IPS-NIHi11 (cell line): ENCODE measurements around the gene SUN1.
"Not testable (repeated sequence)": the region's sequence is repeated elsewhere in the genome, so short reads cannot be mapped to it uniquely, and the experiment has no call there.

Experiments used
- DNase-seq: peaks from one replicate; pipeline ENCODE4 v3.0.0; 2012; ENCODE audit warnings: mixed read lengths, low spot score

SUN1 gene

DNA sequence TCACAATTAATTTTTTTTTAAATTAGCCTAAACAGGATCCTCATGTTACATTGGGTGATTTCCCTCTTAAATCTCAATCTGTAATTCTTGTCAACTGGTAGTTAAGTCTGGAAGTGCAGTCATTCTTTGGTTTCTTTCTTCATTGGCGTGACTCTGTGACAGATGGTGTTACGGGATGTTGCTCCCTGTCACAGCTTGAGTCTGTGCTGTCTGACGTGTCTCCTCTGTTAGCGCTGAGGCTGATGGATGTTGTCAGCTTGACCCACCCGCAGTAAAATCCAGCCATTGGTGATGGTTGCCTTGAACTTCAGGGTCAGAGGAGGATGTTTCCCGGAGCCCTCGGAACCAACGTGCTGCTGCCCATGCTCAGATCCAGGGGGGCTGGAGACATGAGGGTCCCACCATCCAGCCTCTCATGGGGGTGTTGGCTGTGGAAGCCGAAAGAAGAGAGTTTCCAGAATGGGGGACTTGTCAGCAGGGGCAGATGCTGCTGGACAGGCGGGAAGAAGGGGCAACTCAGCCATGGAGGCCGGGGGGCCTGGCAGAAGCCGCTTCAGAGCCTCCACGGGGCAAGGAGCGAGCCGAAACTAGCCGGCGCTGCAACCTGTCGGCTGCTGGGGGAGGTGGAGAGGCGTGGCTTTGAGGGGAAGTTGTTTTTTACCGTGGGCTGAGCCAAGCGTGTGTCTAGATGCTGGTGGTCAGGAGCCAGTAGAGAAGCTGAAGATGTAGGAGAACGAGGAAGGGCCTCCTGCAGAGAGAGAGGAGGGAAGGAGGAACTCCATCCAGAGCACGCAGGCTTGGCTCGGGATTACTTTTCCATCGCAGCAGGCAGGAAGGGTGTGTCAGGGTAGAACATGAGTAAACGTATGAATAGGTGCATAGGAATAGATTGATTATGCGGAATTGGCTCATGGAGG, 3.5 kb downstream of the SUN1 start:
- no peak for DNase-seq

DNA sequence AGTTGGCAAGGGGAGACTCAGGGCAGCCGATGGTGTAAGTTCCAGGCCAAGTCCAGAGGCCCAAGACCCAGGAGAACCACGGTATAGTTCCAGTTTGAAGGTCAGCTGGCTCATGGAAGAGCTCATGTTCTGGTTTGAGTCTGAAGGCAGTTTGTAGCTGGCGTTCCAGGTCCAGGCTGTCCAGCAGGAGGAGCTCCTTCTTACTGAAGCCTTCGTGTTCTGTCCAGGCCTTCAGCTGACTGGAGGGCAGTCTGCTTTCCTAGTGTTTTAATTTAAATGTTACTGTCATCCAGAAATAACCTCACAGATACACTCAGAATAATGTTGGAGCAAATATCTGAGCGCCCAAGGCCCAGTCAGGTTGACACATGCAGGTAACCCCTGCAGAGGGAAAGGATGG, 4.2 kb downstream of the SUN1 start:
- no peak for DNase-seq

DNA sequence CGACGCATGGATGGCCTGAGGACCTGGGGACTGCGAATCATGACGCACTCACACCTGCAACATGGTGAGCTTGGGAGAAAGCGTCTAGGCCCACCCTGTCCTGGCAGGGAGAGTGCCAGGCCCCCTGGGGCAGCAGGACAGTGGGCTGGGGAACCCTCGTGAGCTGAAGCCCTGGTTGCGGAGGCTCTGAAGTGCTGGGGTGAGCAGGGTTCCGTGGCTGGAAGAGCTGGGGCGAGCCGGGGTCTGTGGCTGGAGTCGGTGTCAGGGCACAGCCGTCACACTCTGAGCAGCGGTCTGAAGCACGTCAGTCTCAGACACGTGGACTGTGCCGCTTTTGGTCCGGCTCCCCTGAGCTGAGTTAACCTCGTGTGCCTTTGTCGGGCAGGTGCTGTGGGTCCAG, 4.7 kb downstream of the SUN1 start:
- DNase-seq: no peak

DNA sequence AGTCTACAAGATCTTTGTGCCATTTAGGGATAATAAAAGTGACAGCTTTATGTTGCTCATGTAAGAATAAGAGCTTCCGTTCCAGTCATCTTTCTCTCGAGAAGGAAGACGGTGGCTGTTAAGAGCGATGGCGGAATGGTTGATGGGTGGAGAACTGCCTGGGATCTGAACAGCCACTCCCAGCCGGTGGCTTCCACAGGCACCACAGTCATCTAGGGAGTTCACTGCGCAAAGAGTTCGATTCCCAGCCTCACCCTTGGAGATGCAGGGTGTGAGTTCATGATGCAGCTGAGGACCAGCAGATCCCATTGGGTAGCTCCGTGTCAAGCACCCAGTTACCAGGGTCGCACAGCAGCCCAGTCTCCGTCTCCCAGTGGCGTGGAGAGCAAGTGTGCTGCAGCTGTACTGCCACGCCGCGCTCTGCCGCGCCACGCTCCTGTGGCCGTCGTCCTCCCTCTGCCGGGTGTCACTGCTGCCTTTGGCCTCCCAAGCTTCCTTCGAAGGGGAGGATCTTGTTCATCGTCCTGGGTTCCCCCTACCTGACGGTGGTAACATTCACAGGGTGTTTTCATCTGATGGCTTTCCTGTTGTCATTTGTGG, 7.8 kb downstream of the SUN1 start:
- no peak for DNase-seq

DNA sequence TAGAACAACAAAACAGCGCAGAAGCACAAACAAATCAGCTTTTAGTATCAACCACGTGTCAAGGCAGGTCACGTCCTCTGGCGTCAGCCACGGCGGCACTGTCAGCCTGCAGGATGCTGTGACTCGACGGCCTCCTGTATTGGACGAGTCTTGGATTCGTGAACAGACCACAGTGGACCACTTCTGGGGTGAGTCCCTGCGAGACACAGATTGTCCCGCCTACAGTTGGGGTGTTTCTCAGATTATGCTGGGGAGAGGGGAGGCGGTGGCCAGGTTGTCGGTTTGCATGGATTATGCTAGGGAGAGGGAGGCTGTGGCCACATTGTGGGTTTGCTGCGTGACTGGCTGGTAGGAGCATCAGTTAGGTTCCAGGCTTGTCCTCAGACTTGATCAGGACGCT, 9.7 kb downstream of the SUN1 start:
- no peak for DNase-seq

DNA sequence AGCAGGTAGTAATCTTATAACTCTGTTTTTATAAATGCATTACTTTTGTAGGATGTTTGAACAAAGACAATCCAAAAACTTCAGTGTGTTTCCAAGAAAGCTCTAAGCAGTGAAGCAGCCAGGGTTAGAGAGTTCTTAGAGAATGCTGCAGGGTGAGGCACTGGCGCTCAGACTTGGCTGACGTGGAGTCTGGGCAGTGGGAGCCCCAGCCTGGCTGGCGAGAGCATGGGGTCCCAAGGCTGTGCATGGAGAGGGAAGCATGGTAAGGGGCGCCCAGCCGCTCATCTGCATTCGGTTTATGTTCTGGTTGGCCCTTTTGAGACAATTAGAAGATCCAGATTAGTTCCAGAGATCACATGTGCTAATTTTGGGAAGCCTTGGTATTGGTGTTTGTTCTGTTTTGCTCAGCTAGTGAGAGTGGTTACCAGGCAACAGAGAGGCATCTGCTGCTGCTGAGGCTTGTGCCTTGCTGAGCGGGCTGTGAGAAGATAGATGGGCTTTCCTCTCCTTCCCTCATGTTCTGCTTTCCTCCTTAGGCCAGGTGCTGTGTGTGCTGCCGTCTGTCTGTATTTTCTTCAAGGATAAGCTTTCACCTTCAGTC, 10.3 kb downstream of the SUN1 start:
- DNase-seq: no peak

DNA sequence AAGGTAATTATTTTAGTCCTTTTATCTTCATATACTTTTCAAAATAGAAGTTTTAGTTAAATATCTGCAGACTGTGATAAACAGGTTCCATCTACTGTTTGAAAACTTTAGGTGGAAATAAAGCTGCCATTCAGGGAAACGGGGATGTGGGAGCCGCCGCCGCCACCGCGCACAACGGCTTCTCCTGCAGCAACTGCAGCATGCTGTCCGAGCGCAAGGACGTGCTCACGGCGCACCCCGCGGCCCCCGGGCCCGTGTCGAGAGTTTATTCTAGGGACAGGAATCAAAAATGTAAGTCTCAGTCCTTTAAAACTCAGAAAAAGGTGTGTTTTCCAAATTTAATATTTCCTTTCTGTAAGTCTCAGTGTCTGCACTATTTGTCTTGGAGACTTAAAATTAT, 11.0 kb downstream of the SUN1 start:
- DNase-seq: no peak

DNA sequence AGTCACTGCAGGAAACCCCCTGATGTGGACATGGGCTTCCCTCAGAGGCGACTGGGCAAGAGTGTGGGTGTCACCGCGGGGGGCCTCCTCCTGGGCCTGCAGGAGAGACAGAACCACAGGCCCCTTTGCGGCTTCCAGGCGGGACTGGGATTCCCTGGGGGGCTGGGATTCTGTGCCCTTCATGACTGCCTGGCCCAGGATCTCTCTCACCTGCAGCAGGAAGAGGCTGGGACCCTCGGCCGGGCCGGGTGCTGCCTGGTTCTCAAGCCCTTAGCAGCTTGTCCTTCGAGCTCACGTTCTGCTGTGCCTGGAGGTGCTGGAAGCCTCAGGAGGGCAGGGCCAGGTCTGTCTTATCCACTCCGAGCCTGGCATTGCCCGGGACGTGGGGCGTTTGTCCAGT, 11.8 kb downstream of the SUN1 start:
- no peak for DNase-seq

DNA sequence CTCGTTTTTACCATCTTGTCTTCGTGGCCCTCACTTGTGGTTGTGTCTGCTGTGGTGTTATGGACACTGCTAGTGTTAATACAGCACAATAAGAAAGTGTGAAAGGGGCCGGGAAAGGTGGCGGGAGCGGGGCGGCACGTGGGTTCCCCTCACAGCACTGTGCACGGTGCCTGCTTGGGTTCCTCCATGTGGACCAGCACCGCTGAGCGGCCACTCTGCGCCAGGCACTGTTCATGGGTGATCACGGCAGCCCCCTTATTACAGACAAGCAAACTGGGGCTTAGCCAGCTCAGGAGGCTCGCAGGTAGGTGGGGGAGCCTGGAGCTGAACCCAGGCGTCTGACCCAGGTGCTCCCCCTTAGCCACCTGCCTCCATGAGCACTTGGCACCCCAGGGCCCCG, 12.2 kb downstream of the SUN1 start:
- no peak for DNase-seq

DNA sequence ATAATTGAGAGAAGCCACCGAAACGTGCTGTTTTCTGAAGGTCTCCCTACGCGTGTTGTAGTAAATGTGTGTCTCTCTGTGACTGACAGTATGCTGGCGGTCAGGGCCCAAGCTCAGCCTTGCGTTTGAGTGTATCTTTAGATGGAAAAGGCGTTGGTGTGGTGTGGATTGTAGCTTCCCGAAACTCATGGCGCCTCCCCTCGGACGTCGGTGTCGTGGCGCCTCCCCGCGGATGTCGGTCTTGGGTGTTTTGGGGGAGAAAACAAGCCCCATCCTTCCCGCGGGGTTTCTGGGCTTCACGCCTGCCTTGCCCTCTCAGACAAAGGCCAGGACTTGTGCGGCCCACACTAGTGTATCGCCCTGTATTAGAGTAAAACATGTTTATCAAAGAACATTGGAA, 12.8 kb downstream of the SUN1 start:
- DNase-seq: no peak

DNA sequence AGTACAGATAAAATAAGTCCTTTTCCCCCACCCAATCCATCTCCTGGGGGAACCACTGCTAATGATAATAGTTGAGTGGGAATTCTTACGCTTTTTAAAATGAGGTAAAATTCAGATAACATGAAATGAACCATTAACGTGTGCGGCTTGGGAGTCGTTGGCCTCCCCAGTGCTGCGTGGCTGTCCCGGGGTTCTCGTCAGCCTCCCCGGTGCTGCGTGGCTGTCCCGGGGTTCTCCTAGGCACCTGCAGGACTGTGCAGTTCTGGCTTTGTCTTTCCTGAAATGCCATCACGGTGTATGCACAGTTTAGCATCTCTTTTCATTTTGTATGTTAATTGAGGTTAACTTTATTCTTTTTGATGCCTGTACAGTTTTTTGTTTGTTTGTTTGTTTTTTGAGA, 13.5 kb downstream of the SUN1 start:
- no peak for DNase-seq

DNA sequence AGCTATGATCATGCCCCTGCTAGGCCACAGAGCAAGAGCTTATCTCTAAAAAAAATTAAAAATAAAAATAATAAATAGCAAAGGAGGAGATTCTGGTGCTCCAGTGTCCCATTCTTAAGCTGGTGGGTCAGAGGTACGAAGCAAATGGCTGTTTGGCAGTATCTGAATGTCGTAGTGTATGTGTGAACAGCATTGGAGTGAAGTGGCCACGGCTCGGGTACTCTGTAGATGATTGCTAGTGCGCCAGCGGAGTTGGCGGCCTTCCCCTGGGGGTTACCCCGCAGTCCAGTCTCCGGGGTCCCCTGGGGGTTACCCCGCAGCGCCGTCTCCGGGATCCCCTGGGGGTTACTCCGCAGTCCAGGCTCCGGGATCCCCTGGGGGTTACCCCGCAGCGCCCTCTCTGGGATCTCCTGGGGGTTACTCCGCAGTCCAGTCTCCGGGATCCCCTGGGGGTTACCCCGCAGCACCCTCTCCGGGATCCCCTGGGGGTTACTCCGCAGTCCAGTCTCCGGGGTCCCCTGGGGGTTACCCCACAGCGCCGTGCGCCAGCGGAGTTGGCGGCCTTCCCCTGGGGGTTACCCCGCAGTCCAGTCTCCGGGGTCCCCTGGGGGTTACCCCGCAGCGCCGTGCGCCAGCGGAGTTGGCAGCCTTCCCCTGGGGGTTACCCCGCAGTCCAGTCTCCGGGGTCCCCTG, 14.8 kb downstream of the SUN1 start:
- DNase-seq: not testable (repeated sequence)

DNA sequence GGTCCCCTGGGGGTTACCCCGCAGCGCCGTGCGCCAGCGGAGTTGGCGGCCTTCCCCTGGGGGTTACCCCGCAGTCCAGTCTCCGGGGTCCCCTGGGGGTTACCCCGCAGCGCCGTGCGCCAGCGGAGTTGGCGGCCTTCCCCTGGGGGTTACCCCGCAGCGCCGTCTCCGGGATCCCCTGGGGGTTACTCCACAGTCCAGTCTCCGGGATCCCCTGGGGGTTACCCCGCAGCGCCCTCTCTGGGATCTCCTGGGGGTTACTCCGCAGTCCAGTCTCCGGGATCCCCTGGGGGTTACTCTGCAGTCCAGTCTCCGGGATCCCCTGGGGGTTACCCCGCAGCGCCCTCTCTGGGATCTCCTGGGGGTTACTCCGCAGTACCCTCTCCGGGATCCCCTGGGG, 15.5 kb downstream of the SUN1 start:
- not testable (repeated sequence) for DNase-seq

DNA sequence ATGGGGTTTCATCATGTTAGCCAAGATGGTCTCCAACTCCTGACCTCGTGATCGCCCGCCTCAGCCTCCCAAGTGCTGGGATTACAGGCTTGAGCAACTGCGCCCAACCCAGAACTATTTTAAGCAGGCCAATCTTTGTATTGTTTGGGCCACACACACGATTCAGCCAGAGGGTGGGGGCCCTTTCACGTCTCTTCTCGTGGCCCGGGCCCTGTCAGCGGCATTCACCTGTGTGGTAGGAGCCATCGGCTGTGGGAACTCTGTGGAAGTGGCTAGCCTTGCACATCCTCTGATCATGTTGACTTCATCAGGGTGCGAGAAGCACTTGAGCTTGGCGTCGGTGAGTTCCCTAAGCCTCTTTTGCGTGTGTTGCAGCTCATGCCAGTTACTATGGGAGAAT, 16.9 kb downstream of the SUN1 start:
- DNase-seq: no peak

DNA sequence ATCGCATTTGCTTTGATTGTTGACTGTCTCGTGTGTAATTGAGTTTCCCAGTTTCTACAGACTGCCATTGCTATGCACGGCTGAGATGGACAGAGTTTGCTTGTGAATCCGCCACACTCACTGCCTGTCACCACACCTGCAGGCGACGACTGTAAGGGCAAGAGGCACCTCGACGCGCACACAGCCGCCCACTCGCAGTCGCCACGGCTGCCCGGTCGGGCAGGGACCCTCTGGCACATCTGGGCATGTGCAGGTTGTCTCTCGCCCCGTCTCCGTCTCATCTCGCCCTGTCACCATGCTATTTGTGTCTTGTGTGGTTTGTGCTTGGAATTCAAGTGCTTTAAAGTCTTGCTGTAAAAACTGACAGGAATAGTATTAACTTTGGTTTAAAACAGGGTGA, 17.5 kb downstream of the SUN1 start:
- DNase-seq: no peak

DNA sequence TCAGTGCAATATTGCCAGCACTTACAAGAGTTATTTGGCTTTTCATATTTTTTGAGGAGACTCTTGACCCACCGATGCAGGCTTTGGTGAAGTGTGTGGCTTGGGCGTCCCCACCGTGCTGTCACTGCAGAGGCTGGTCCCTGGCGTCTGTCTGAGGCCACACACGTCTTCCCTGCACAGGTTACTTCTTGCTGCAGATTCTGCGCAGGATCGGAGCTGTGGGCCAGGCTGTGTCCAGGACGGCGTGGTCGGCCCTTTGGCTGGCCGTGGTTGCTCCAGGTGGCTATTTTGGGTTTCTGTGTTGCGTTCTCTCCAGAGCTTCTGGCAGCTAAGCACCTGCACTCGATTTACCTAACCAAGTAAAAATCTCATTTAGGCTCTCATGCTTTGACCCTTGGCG, 18.9 kb downstream of the SUN1 start:
- DNase-seq: no peak

DNA sequence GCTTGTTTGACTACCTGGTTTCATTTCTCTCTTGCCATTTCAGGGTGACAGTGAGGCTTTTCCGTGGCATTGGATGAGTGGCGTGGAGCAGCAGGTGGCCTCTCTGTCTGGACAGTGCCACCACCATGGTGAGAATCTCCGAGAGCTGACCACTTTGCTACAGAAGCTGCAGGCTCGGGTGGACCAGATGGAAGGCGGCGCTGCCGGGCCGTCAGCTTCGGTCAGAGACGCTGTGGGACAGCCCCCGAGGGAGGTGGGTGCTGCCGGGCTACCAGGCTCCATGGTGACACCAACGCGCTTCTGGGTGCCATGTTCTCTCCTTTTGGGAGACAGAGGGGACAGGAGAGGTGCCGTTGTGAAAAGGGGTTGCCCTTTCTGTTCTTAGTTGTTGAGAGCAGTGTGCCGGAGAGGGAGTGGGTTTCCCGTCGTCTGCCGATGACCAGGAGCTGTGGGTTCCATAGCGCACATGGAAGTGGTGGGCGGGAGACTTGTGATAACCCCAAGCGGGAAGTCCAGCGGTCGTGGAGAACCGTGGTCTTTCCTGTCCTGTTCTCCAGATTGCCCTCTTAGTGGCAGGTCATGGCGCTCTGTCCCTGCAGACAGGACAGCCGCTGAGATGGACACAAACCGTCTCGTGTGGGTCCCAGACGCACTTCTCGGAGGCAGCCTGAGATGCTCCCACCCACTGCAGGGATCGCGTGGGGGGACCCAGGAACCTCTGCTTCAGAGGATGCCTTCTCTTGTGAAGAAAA, 21.3 kb downstream of the SUN1 start:
- no peak for DNase-seq

DNA sequence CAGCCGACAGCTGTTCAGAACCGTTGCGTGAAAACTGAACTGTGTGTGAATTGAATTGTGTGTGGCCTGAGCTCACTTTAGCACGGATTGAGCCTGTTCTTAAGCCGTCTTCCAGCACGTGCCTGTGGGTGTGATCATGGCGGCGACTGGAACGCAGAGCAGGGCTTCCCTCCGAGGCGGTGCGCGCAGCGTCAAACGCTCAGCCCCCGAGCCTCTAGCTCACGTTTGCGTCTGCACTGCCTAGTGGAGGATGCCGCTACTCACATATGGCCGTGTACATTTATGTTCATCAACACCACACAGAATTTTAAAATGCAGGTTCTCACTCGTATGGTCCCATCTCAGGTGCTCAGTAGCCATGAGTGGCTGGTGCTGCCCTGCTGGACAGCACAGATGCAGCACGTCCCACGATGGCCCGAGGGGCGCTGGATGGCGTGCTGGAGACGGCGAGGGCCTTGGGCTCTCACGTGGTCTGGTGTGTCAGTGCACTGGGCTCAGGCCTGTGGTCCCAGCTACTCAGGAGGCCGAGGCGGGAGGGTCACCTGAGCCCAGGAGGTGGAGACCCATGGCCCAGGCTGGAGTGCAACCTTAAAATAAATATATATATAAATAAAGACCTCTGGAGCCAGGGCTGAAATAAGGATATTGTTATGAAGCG, 22.0 kb downstream of the SUN1 start:
- DNase-seq: no peak

DNA sequence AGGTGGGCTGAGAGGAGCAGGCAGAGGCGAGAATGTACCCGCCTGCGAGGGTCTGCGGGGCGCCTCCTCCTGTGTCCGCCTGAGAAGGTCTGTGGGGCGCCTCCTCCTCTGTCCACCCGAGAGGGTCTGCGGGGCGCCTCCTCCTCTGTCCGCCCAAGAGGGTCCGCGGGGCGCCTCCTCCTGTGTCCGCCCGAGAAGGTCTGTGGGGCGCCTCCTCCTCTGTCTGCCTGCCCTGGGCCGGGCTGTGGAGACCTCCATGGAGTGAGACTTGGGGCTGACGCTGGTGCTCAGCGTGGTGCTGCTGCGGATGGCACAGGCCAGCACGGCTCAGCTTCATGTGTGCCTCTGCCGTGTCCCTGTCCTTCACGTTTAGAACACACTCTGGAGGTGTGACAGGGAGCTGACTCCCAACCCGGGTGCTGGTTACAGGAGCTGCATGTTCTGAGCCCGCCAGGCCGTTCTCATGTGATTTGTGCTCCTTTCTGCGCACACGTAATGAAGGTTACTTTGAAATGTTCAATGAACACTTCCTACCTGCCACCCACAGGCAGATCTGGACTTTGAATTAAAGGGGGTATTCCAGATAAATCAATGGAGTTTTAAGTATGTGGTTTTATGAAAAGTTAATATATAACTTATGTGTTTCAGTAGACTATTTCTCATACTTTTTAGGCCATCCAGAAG, 23.6 kb downstream of the SUN1 start:
- DNase-seq: no peak

DNA sequence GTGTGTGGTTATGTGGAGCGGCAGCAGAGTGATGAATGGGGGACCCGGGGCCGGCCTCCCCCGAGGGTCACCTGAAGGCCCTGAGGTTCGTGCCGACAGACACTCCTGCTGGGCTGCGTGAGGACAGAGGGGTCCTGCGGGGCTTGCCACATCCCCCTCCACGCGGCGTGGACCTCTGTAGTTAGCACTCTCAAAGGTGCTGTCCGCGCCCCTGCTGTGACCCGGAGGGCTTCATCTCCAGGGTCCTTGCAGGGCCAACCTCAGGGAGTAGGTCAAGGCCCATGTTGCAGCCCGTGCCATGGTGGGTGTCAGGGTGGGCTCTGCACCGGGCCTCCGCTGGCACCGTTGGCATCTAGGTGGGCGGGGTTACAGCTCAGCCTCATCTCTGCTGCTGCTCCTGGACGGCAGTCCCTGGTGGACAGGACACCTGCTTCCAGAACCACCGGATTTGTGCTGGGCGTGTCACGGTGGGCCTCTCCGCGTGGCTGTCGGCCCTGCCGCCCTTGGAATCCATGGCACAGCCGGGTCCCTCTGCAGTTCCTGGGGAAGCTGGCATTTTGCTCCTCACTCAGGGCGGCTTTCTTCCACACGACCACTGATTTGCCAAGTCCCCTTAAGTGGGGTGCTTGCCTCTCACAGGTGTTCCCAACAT, 24.3 kb downstream of the SUN1 start:
- DNase-seq: no peak
